ENCODE data around the gene GLTP.
"Not testable (repeated sequence)": the region's sequence is repeated elsewhere in the genome, so short reads cannot be mapped to it uniquely, and the experiment has no call there.

The GLTP gene

DNA sequence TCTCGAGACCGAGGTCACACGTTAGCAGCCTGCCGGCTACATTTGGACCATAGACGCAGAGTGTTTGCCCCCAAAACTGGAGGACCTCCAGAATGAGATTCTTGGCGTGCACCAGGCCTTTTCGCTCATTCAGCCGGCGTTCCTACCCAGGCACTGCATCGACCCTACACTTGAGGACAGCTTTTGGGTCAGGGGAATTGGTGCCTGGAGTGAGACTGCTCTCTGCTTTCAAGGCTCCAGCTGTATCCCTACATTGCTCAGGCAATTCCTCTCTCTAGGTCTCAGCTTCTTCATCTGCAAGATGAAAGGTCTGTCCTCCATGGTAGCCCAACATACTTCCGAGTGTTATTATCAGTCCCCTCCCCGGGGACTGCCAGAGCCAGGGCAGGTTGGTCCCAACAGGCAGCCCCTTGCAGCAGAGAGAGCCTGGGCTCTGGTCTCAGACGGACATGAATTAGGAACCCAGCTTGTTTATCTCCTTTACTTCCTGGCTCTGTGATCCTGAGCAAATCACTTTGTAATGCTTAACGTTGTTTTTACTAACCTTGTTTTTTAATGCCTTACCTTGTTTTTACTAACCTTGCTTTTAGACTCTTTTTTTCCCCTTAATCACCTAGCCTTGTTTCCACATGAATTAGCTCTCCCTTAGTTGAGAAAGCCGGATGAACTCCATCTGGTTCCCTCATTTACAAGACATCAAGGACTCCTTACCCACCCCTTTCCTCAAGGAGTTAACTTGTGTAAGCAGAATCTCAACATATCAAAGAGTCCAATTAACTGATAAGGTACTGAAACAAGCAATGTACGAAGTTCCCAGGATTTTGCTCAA lies 20.6 kb upstream of the GLTP start:
- DNase-seq: no peak

DNA sequence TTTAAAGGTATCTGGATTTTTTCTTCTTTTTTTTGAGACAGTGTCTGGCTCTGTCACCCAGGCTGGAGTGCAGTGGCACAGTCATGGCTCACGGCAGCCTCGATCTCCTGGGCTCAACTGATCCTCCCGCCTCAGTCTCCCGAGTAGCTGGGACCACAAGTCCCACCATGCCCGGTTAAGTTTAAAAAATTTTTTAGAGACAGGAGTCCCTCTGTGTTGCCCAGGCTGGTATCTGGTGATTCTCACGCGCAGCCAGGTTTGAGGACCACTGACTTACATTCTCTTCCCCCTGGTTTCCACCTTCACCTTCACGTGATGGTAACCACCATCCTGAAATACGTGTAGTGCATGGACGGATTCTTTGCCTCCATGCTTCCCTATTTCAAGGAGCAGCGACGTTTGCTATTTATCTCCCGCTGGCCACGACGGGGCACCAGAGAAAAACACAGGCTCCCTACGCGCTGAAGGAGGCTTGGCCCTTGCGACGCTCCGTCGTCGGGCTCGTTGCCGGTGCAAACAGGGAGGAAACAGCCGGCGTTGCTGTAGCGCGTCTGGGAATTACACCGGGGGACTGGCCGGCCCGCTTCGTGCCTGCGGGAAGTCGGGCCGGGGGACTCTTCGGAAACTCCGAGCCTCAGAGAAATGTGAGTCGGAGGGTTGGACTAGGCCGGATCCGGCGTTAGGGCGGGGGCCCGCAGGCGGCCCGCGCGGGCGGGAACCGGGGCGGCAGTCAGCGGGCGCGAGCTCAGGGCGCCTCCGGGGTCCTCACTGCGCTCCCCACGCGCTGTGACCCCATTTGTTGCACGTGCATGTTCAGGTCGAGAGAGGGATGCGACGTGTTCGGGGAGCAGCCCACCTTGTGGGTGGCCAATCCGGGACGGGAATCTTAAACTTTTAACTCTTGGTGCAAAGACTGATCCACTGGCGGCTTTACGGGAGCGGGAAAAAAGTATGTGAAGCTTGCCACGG lies 19.7 kb upstream of the GLTP start, which contains the start of gene TCHP:
Gene TCHP, plus strand, starts transcription at position 492 of the 969 bp plus-strand sequence. CDS start 2,753 bp downstream, outside the sequence.
- peak; percentile 76 to 85 for DNase-seq

DNA sequence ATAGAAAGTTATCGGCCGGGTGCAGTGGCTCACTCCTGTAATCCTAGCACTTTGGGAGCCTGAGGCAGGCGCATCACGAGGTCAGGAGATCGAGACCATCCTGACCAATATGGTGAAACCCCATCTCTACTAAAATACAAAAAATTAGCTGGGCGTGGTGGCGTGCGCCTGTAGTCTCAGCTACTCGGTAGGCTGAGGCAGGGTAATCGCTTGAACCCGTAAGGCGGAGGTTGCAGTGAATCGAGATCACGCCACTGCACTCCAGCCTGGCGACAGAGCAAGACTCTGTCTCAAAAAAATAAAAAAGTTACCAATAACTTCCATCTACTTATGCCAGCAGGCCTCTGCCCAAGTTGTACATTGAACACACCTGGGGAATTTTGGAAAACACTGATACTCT lies 19.0 kb upstream of the GLTP start:
- DNase-seq: not testable (repeated sequence)

DNA sequence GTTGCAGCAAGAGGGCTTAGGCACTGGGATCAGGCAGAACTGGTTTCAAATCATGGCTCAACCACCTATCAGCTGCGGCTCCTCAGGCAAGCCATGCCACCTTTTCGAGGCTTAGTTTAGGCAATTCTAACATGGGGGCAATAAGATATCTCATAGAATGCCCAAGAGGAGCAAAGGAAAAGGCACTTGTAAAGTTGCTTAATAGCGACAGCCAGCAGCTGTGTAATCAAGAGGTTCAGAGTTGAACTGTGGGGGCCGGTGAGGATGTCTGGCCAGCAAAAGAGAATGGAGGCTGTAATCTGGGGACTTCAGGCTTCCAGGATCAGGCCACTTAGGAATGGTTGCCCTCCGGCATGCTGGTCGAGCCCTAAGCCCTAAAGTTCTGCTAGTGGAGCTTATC lies 16.7 kb upstream of the GLTP start:
- DNase-seq: no peak

DNA sequence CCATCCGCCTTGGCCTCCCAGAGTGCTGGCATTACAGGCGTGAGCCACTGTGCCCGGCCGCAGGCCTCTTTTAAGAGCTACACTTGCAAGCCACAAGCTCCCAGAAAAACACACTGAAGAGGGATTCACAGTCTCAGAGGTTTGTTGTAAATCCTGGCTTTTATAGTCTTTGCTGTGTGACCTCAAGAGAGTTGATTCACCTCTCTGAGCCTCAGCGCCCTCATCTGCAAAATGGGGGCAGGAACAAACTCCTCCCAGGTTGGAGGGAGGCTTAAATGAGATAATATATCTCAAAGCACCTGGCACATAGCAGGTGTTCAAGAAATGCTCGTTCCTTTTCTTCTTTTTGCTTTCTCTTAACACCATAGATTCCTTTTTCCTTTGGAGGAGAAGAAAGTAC lies 15.8 kb upstream of the GLTP start:
- DNase-seq: no peak

DNA sequence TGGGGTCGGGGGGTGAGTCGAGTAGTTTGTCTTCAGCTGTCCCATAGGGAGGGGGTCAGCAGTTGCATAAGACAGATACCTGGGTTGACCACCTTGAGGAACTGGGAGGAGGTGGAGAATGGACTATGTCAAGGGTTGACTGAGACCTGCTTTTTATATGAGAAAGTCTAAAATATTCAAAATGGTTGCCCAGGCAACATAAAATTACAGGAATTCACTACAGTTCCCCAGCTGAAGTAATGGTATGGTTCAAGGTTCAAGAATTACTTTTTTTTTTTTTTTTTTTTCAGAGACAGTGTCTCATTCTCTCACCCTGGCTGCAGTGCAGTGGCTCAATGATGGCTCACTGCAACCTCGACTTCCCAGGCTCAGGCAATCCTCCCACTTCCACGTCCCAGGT lies 14.6 kb upstream of the GLTP start:
- no peak for DNase-seq

DNA sequence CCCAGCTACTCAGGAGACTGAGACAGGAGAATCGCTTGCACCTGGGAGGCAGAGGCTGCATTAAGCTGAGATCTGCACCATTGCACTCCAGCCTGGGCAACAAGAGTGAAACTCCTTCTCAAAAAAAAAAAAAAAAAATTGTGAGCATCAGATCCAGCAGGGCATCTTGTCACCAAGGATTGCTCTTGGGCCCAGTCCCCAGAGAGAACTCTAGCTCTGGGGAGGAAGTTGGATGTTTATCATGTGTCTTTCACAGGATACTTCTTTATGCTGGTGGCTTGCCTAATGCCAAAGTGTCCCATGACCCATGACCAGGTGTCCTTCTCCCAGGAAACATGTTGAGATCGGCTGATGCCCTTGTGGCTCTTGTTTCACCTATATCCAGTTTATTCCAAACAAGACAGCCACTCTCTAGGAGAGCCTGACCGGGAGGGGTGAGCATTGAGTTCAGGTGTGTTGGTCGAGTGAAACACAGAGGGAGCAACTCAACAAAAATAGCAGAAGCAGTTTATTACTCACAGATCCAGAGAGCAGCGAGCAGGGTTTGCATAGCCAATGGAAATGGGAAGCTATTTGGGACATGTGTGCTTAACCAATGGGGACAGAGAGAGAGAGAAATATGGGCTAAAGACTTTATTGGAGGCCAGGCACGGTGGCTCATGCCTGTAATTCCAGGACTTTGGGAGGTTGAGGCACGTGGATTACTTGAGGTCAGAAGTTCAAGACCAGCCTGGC lies 13.1 kb upstream of the GLTP start:
- no peak for DNase-seq

DNA sequence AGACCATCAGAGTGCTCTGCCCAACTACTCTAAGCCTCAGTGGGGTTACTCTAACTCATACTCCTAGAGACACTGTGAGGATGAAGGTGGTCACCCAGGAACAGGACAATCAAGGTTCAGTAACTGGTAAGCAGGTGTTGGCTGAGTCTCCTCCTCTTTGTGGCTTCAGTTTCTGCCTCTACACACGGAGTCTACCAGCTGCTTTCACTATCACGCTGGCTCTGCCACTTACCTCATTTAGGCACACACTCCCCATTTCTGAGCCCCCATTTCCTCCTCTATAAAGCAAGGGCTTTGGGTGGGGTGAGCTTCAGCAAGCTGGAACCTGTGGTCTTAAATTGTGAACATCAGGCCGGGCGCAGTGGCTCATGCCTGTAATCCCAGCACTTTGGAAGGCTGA lies 12.4 kb upstream of the GLTP start:
- no peak for DNase-seq

DNA sequence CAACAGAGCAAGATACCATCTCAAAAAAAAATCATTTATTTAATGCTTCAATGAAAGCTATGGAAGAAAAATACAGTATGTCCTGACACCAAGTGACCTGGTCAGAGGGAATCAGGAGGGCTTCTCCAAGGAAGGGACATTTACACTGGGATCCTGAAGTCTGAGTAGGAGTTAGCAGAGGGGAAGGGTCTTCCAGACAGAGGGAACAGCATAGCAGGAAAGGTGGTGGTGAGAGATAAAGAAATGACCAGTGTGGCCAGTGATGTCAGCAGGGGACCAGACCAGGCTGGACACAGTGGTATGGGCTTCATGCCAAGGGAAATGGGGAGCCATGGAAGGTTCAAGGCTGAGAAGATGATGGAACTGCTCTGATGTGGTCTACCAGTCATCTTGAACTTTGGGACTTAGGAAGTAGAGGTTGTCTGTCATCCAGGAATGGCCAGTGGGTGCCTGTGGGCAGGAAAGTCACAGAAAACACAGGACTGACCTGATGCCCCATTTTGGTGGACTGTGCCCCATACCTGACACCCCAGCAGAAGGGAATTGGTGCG lies 11.9 kb upstream of the GLTP start:
- DNase-seq: no peak

DNA sequence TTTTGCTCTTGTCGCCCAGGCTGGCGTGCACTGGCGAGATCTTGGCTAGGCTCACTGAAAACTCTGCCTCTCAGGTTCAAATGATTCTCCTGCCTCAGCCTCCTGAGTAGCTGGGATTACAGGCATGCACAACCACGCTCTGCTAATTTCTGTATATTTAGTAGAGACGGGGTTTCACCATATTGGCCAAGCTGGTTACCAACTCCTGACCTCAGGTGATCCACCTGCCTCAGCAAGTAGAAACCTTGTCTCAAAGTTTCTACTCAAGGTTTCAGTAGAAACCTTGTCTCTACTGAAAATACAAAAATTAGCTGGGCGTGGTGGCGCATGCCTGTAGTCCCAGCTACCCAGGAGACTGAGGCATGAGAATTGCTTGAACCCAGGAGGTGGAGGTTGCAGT lies 11.4 kb upstream of the GLTP start:
- not testable (repeated sequence) for DNase-seq

DNA sequence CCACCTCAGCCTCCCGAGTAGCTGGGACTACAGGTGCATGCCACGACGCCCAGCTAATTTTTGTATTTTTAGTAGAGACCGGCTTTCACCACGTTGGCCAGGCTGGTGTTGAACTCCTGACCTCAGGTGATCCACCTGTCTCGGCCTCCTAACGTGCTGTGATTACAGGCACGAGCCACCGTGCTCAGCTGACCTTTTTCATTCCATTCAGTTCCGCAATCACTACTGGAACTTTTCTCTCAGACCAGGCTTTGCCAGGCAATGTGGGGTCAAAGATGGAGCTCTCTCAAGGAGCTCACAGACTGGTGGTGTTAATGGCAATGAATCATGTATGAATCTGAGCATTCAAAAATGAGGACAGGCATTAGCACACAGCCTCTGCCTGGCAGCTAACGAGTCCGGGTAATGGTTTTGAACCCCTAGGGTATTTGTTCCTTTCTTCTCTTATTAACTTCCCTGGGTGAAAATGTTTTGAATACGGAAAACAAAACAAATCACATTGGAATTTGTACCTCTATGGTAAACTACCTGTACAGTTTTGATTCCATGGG lies 10.4 kb upstream of the GLTP start:
- DNase-seq: no peak

DNA sequence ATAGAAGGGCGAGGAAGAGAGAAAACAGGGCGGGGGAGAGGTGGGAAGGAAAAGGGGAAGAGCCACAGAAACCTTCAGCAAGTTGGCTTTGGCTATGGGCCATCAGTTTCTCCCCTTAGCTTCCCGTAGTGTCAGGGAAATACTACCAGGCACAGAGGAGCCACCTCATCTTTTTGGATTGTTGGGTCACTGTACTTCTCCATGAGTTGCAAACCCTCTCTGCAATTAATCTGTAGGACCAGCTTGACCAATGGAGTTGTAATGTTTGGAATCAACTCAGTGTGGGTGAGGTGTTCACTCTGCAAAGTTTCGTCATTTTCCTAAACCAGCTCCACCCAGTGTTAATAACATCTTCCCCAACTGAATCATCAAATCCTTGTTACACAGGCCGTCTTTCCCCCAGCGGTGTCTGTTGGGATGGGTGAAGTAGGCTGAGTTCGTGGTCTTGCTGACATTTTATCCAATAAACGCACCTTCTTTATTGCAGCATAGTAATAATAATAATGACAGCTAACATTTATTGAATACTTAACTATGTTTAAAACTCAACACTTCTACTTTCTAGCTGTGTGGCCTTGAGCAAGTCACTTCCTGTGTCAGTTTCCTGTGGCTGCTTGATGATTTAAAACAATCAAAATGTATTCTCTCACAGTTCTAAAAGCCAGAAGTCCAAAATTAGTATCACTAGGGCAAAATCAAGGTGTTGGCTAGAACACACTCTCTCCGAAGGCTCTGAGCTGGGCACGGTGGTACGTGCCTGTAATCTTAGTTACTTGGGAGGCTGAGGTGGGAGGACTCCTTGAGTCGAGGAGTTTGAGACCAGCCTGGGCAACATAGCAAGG lies 8.1 kb upstream of the GLTP start:
- DNase-seq: peak; percentile 63 to 85

DNA sequence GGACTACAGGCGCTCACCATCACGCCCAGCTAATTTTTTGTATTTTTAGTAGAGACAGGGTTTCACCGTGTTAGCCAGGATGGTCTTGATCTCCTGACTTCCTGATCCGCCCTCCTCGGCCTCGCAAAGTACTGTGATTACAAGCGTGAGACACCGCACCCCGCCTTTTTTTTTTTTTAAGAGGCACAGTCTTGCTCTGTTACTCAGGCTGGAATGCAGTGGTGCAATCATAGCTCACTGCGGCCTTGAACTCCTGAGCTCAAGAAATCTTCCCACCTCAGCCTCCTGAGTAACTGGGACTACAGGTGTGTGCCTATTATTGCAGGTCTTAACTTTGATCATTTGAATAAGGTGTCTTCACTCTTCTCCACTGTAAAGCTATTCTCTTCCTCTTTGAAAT lies 5.3 kb upstream of the GLTP start:
- DNase-seq: no peak

DNA sequence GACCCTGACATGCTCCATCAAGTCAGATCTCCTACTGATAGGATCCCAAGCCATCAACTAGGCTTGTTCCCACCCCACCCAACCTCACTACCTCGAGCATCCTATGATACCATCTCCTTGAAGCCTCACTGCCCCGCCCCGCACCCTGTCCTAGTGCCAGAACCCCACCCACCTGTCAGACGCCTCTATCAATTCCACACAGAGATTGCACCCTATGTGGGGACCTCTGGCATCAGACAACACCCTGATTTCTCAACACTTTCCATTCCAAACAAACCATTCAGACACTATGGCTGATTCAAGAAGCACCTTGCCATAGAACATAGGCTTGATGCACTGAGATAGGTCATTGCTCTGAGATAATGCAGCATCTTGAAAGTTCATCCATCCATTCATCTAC lies 3.1 kb upstream of the GLTP start:
- DNase-seq: no peak

DNA sequence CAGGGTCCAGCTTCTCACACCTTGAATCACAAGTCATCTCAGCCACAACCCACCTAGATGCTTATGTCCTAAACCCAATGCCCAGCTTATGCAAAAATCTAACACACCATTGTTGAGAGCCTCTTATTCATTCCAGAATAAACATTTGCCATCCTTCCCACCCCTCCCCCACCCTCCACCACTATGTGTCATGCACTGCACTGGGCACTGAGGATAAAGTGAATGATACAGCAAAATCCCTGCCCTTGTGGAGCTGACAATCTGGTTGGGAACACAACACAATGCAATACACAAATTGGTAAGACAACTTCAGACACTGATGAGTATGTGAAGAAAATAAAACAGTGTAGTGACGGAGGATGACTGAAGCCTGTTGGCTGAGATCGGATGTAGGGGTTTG lies 1.4 kb upstream of the GLTP start:
- no peak for DNase-seq

DNA sequence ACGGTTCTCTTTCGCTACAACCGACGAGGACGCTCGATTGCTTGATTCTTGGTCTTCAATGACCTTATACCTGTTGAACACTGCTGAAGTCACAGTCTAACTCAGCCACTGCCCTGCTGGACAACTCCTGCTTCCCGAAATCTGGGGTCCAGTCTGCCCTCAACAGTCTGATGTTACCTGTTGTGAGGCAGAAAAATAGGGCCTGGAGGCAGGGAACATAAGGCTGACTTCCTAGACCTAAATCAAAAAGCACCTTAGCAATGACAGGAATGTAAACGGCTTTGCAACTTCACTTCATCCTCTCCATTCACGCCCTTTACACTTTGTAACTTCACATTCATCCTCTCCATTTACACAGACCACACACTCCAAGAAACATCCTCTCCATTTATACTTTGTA lies 597 bp upstream of the GLTP start:
- no peak for DNase-seq

DNA sequence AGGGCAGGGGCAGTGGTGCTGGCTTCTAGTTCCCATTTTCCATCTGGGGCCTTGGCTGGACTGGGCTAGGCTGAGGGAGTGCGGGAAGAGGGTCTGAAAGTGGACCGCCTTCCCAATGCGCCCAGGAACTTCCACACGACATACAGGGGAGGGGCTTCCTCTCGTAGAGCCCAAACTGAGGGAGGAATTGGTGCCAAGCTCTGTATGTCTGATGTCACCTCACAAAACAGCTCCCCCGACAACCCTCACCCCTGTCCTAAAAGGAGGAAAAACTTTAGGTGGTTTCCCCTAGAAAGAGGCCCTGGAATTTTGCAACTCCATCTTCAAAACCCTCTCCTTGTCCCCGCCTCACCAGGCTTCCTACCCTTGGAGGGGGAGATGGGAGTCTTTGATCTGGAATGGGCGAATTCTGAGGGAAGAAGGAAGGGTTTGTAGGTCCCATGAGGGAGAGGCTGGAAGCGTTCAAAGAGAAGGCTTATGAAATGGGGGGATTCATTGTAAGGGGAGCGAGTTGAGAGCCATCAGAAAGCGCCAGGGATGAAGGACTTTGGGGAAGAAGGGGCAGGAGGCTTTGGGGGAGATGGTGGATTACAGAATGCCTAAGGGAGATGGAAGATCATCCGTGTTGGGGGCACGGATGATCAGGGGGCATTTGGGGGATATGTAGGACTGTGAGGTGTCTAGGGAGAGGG lies 844 bp downstream of the GLTP start:
- no peak for DNase-seq

DNA sequence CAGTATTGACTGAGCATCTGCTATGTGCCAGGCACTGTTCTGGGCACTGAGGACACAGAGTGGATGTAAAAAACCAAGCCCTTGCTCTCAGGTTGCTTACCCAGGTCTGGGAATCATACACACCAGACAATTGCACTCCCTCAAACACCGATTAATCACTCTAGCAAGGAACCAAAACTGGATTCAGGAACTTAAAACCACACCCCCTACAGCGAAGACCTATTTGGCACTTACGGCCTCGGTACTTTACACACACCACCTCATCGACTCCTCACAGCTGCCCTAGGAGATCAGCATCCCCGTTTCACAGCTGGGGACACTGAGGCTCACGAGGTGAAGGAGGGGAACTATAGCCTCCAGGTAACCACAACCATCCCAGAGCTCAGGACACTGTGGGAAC lies 1.6 kb downstream of the GLTP start:
- no peak for DNase-seq

DNA sequence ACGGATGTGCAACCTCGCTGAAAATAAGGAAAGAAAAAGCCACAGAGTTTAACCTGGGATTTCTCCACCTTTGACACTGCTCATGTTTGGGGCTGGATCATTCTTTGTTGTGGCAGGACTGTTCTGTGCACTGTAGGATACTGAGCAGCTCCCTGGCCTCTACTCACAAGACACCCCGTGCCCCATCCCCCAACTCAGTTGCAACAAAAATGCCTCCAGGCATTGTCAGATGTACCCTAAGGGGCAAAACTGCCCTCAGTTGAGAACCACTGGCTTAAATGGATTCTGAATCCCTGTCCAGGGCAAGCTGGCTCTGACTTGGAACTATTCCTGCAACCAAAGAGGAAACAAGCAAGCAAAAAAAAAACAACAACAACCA lies 2.1 kb downstream of the GLTP start:
- DNase-seq: no peak

DNA sequence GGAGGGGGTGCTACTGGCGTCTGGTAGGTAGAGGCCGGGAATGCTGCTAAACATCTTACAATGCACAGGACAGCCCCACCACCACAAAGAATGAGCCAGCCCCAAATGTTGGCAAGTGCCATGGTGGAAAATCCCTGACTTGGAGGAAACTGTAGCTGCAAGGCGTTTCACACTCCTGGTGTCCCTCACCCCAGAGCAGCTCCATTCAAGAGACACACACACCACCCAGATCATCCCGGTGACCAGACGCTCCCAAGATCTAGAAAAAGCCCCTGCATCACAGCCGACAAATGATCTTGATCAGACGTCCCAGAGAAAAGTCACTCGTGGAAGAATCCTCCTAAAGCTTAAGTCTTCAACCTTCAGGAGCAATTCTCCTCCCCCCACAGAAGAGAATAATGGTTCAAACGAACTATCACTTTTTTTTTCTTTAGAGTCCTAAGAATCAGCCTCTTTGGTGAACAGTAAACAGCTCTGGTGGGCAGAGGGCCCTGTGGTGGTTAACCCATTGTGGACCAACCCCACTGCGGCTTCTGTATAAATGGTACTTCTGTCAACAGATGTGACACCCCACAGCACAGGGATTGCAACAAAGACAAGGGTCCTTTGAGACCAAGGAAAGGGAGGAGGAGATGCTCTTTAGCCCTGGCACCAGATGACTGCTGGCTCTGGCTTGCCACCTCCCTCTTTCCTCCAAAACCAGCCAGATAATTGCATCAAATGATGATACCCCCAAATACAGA lies 2.7 kb downstream of the GLTP start:
- no peak for DNase-seq
